Chondrocyte (in vitro differentiated cells): Measurements from ENCODE around the gene SIM1. TPM values are rescaled to one million over a fixed set of nuclear protein-coding genes. Genes with fewer than 3 reads are reported as not detected.
A peak's percentile ranks its signal among the peaks of the same experiment; 100 is the strongest.

Experiments
- DNase-seq: peaks from one replicate; pipeline ENCODE4 v3.0.0; 2021; ENCODE audit warnings: mixed read lengths, low spot score
- H3K27ac Mint-ChIP-seq: one replicate; pipeline ENCODE4 v1.8.0; 2021; ENCODE audit warnings: mild to moderate bottlenecking, moderate library complexity, mixed read lengths; ENCODE audit not compliant: unreplicated experiment
- H3K27me3 Mint-ChIP-seq: 2 replicates; pipeline ENCODE4 v1.8.0; 2021; ENCODE audit warnings: low read depth, mixed read lengths
- H3K36me3 Mint-ChIP-seq: 2 replicates; pipeline ENCODE4 v1.8.0; 2021; ENCODE audit warnings: low read depth, mixed read lengths
- H3K4me1 Mint-ChIP-seq: 2 replicates; pipeline ENCODE4 v1.8.0; 2021; ENCODE audit warnings: low read depth, mild to moderate bottlenecking, mixed read lengths
- H3K4me3 Mint-ChIP-seq: one replicate; pipeline ENCODE4 v1.8.0; 2021; ENCODE audit warnings: mild to moderate bottlenecking, moderate library complexity, mixed read lengths; ENCODE audit not compliant: unreplicated experiment
- H3K9me3 Mint-ChIP-seq: 2 replicates; pipeline ENCODE4 v1.8.0; 2021; ENCODE audit warnings: low read depth, mixed read lengths
- CTCF ChIP-seq: fragments of 200-600 bp; sonication (generic); IDR thresholded peaks from 2 replicates; pipeline ENCODE4 v1.5.0; 2021; ENCODE audit warnings: antibody characterized with exemption, mild to moderate bottlenecking, moderate library complexity
- total RNA-seq: library from RNA; stranded (reverse); gene quantifications from 3 replicates; pipeline ENCODE4 v1.2.1, GENCODE V29; 2021

SIM1 gene
- total RNA-seq, 1 donor from 2014 or later = 10.7 TPM

- TF ChIP-seq CTCF = no peak
- peaks cover 10% of the 10 kb centered on the region for H3K9me3 Mint-ChIP-seq
- peaks cover 3% of the 10 kb centered on the region for H3K36me3 Mint-ChIP-seq
- no peak overlapping the region for H3K27ac Mint-ChIP-seq
- peaks cover 75% of the 10 kb centered on the region for H3K4me1 Mint-ChIP-seq
- H3K27me3 Mint-ChIP-seq = no peaks in the 10 kb centered on the region
- H3K4me3 Mint-ChIP-seq = no peak overlapping the region
- DNase-seq = no peak
Measured at GRCh38 chr6:100350139-100350538, 114.6 kb downstream of the SIM1 start.

GRCh38 chr6:100349366-100349765 is 115.4 kb downstream of the SIM1 start:
- no peaks in the 10 kb centered on the region for H3K27me3 Mint-ChIP-seq
- no peak overlapping the region for H3K27ac Mint-ChIP-seq

GRCh38 chr6:100347901-100348550 is 116.7 kb downstream of the SIM1 start:
- Mint-ChIP-seq H3K27ac (peak overlapping the region; percentile 91), H3K4me3 (peak overlapping the region; percentile 17), H3K27me3 (no peaks in the 10 kb centered on the region), H3K9me3 (peaks cover 10% of the 10 kb centered on the region), H3K36me3 (no peaks in the 10 kb centered on the region), H3K4me1 (peaks cover 84% of the 10 kb centered on the region)
- no peak for TF ChIP-seq CTCF
- no peak for DNase-seq

More at GRCh38 chr6:100349366-100349765, 115.4 kb downstream of the SIM1 start:
- H3K36me3 Mint-ChIP-seq = peaks cover 3% of the 10 kb centered on the region
- H3K4me1 Mint-ChIP-seq = peaks cover 81% of the 10 kb centered on the region
- no peak for TF ChIP-seq CTCF
- peaks cover 10% of the 10 kb centered on the region for H3K9me3 Mint-ChIP-seq
- DNase-seq = no peak
- no peak overlapping the region for H3K4me3 Mint-ChIP-seq

GRCh38 chr6:100346828-100347227 is 117.9 kb downstream of the SIM1 start:
- no peak for TF ChIP-seq CTCF
- H3K4me3 Mint-ChIP-seq = peak overlapping the region; percentile 20
- H3K9me3 Mint-ChIP-seq = peaks cover 7% of the 10 kb centered on the region
- peaks cover 89% of the 10 kb centered on the region for H3K4me1 Mint-ChIP-seq
- no peaks in the 10 kb centered on the region for H3K27me3 Mint-ChIP-seq
- no peak for DNase-seq
- H3K36me3 Mint-ChIP-seq = no peaks in the 10 kb centered on the region
- H3K27ac Mint-ChIP-seq = peak overlapping the region; percentile 91

- Mint-ChIP-seq H3K27ac (peak overlapping the region; percentile 91), H3K4me1 (peaks cover 90% of the 10 kb centered on the region), H3K36me3 (no peaks in the 10 kb centered on the region), H3K4me3 (peak overlapping the region; percentile 26), H3K27me3 (no peaks in the 10 kb centered on the region), H3K9me3 (peaks cover 7% of the 10 kb centered on the region)
- no peak for TF ChIP-seq CTCF
- no peak for DNase-seq
Measured at GRCh38 chr6:100346203-100346602, 118.5 kb downstream of the SIM1 start.
